ENCODE data around the gene GRIN2B.

Gene GRIN2B

DNA sequence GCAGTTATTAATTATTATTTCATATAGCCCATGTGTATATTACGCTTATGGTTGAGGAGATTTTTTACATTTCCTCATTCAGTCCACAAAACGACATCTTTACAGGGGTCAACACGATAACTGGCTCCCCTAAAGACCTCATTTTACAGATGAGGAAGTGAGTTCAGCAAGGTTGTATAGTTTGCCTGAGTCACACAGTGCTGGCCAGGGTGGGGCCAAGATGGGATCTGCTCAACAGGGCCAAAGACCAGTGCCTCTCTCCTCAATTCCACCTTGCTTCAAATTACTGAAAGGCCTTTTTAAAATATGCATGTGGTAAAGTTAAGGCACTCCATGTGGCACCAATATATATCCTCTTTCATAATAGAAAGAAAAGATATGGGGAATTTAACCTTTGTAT, 13.1 kb downstream of the GRIN2B start:
- Histone ChIP-seq H3K36me3 (ENCODE audit: insufficient read depth, low read length) (no peaks in the 10 kb centered on the region), H3K4me3 (ENCODE audit: low read depth in 1 of 2, low read length in 2 of 2) (no peak overlapping the region), H3K27ac (ENCODE audit: low read length) (no peak overlapping the region), H2AFZ (ENCODE audit: low read depth, low read length) (no peak overlapping the region), H3K4me1 (ENCODE audit: insufficient read depth, low read length) (no peaks in the 10 kb centered on the region), H4K20me1 (ENCODE audit: insufficient read depth, low read length) (no peaks in the 10 kb centered on the region), H3K9me3 (ENCODE audit: insufficient read depth, low read length, severe bottlenecking) (no peaks in the 10 kb centered on the region), H3K79me2 (ENCODE audit: insufficient read depth, low read length) (no peaks in the 10 kb centered on the region), H3K4me2 (ENCODE audit: insufficient read depth, low read length) (no peak overlapping the region), H3K9ac (ENCODE audit: low read depth, low read length) (no peak overlapping the region), H3K27me3 (ENCODE audit: insufficient read depth, low read length, poor library complexity) (no peaks in the 10 kb centered on the region)
- DNase-seq (no peak), ATAC-seq (ENCODE audit: insufficient read depth, low read depth) (no peak)
- TF ChIP-seq CTCF (IDR thresholded peaks at IDR 0.05; ENCODE audit: borderline replicate concordance, extremely low read depth, low read length, poor library complexity, severe bottlenecking) (no peak), EZH2 (IDR thresholded peaks at IDR 0.05; ENCODE audit: borderline replicate concordance, low read depth, low read length, severe bottlenecking) (no peak)

GRCh38 chr12:13964666-13965065, 16.7 kb downstream of the GRIN2B start:
- TF ChIP-seq CTCF (IDR thresholded peaks at IDR 0.05; ENCODE audit: borderline replicate concordance, extremely low read depth, low read length, poor library complexity, severe bottlenecking) (no peak), EZH2 (IDR thresholded peaks at IDR 0.05; ENCODE audit: borderline replicate concordance, low read depth, low read length, severe bottlenecking) (no peak)
- no peak for ATAC-seq (ENCODE audit: insufficient read depth, low read depth)
- DNase-seq, result no peak

DNA sequence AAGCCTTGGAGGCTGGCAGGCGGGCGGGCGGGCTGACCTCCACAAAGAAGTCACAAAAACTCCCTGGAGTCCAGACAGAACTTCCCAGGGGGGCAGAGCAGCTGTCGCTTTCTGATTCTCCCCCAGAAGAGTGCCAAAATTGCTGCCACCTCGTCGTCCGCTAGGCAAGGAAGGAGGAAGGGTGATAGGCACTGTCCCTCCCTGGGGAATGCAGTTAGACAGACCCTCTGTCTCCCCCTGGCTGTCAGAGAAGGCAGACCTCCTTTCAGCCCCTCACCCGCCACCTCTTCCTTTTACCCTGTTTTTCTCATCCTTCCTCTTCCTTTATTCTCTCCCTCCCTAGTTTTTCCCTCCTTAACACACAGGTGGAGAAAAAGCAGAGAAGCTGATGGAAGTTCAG, 18.7 kb downstream of the GRIN2B start:
- no peak for TF ChIP-seq EZH2 (IDR thresholded peaks at IDR 0.05; ENCODE audit: borderline replicate concordance, low read depth, low read length, severe bottlenecking)
- peak; percentile 71 for TF ChIP-seq CTCF (IDR thresholded peaks at IDR 0.05; ENCODE audit: borderline replicate concordance, extremely low read depth, low read length, poor library complexity, severe bottlenecking)
- DNase-seq, result peak; percentile 34
- no peaks in the 10 kb centered on the region for H4K20me1 ChIP-seq (ENCODE audit: insufficient read depth, low read length)

More at GRCh38 chr12:13964666-13965065, 16.7 kb downstream of the GRIN2B start:
- Histone ChIP-seq H3K9ac (ENCODE audit: low read depth, low read length) (no peak overlapping the region), H3K27me3 (ENCODE audit: insufficient read depth, low read length, poor library complexity) (no peaks in the 10 kb centered on the region), H3K9me3 (ENCODE audit: insufficient read depth, low read length, severe bottlenecking) (no peaks in the 10 kb centered on the region), H4K20me1 (ENCODE audit: insufficient read depth, low read length) (no peaks in the 10 kb centered on the region), H3K4me3 (ENCODE audit: low read depth in 1 of 2, low read length in 2 of 2) (no peak overlapping the region), H3K27ac (ENCODE audit: low read length) (no peak overlapping the region), H3K36me3 (ENCODE audit: insufficient read depth, low read length) (no peaks in the 10 kb centered on the region), H2AFZ (ENCODE audit: low read depth, low read length) (no peak overlapping the region), H3K4me2 (ENCODE audit: insufficient read depth, low read length) (no peak overlapping the region), H3K4me1 (ENCODE audit: insufficient read depth, low read length) (no peaks in the 10 kb centered on the region), H3K79me2 (ENCODE audit: insufficient read depth, low read length) (no peaks in the 10 kb centered on the region)

GRCh38 chr12:13961971-13962370, 19.4 kb downstream of the GRIN2B start:
- Histone ChIP-seq H2AFZ (ENCODE audit: low read depth, low read length) (no peak overlapping the region), H3K27me3 (ENCODE audit: insufficient read depth, low read length, poor library complexity) (no peaks in the 10 kb centered on the region), H3K4me2 (ENCODE audit: insufficient read depth, low read length) (no peak overlapping the region), H4K20me1 (ENCODE audit: insufficient read depth, low read length) (no peaks in the 10 kb centered on the region), H3K9me3 (ENCODE audit: insufficient read depth, low read length, severe bottlenecking) (no peaks in the 10 kb centered on the region), H3K4me1 (ENCODE audit: insufficient read depth, low read length) (no peaks in the 10 kb centered on the region), H3K9ac (ENCODE audit: low read depth, low read length) (no peak overlapping the region), H3K27ac (ENCODE audit: low read length) (no peak overlapping the region), H3K79me2 (ENCODE audit: insufficient read depth, low read length) (no peaks in the 10 kb centered on the region), H3K4me3 (ENCODE audit: low read depth in 1 of 2, low read length in 2 of 2) (no peak overlapping the region), H3K36me3 (ENCODE audit: insufficient read depth, low read length) (no peaks in the 10 kb centered on the region)
- no peak for DNase-seq
- TF ChIP-seq CTCF (IDR thresholded peaks at IDR 0.05; ENCODE audit: borderline replicate concordance, extremely low read depth, low read length, poor library complexity, severe bottlenecking) (no peak), EZH2 (IDR thresholded peaks at IDR 0.05; ENCODE audit: borderline replicate concordance, low read depth, low read length, severe bottlenecking) (no peak)
- ATAC-seq (ENCODE audit: insufficient read depth, low read depth), result no peak

More for the DNA sequence above, 18.7 kb downstream of the GRIN2B start:
- Histone ChIP-seq H3K79me2 (ENCODE audit: insufficient read depth, low read length) (no peaks in the 10 kb centered on the region), H3K4me1 (ENCODE audit: insufficient read depth, low read length) (no peaks in the 10 kb centered on the region), H3K9ac (ENCODE audit: low read depth, low read length) (no peak overlapping the region), H3K27ac (ENCODE audit: low read length) (no peak overlapping the region), H3K27me3 (ENCODE audit: insufficient read depth, low read length, poor library complexity) (no peaks in the 10 kb centered on the region), H3K4me3 (ENCODE audit: low read depth in 1 of 2, low read length in 2 of 2) (no peak overlapping the region), H2AFZ (ENCODE audit: low read depth, low read length) (no peak overlapping the region), H3K4me2 (ENCODE audit: insufficient read depth, low read length) (no peak overlapping the region), H3K9me3 (ENCODE audit: insufficient read depth, low read length, severe bottlenecking) (no peaks in the 10 kb centered on the region), H3K36me3 (ENCODE audit: insufficient read depth, low read length) (no peaks in the 10 kb centered on the region)
- ATAC-seq (ENCODE audit: insufficient read depth, low read depth), result peak; percentile 69; the same call in 2 of the 3 replicates
